PC-9 (cell line): ENCODE measurements around the gene PRKCA. TPM values are rescaled to one million over a fixed set of nuclear protein-coding genes. Genes with fewer than 3 reads are reported as not detected.

Experiments used
- BruUV-seq: library from RNA; stranded (reverse); fragments of 400-500 nt; replicated peaks from 2 replicates; lab custom pipeline; 2021; lab: Mats Ljungman, UMichigan
- CTCF ChIA-PET: fragments of 300-600 bp; sonication (Branson Sonifier 250); formaldehyde crosslinking; loops from one replicate; lab custom pipeline; 2022; ENCODE audit warnings: antibody characterized with exemption; lab: Charles Lee
- POLR2A ChIA-PET: fragments of 300-600 bp; sonication (Branson Sonifier 250); formaldehyde crosslinking; loops from one replicate; lab custom pipeline; 2022; ENCODE audit warnings: antibody characterized with exemption; ENCODE audit not compliant: unreplicated experiment; lab: Charles Lee
- DNase-seq, 2 experiments: peaks; one replicate each; pipeline versions ENCODE4 v3.0.0 to v3.0.0-alpha.2; 2015 to 2022; ENCODE audit warnings: mixed read lengths in 1 of 2
- H2AFZ ChIP-seq: fragments of 200-600 bp; sonication (generic); 2 replicates; pipeline ENCODE4 v1.8.1; 2017; ENCODE audit warnings: antibody characterized with exemption
- H3F3A ChIP-seq: fragments of 200-600 bp; sonication (generic); 2 replicates; pipeline ENCODE4 v1.8.1; 2017; ENCODE audit warnings: antibody characterized with exemption, mild to moderate bottlenecking, low read depth; ENCODE audit not compliant: insufficient read depth
- H3K27ac ChIP-seq: fragments of 200-600 bp; sonication (generic); 2 replicates; pipeline ENCODE4 v1.6.1; 2016; ENCODE audit warnings: mixed run types
- H3K27me3 ChIP-seq: fragments of 200-600 bp; sonication (generic); 2 replicates; pipeline ENCODE4 v1.6.1; 2016; ENCODE audit warnings: low read depth, mixed run types; ENCODE audit not compliant: insufficient read depth
- H3K36me3 ChIP-seq: fragments of 200-600 bp; sonication (generic); 2 replicates; pipeline ENCODE4 v1.6.1; 2016; ENCODE audit warnings: low read depth, mixed run types
- H3K4me1 ChIP-seq: fragments of 200-600 bp; sonication (generic); replicated peaks from 2 replicates; pipeline ENCODE4 v1.6.1; 2016; ENCODE audit warnings: mixed run types; ENCODE audit not compliant: insufficient read depth
- H3K4me2 ChIP-seq: fragments of 200-600 bp; sonication (generic); 2 replicates; pipeline ENCODE4 v1.6.1; 2017; ENCODE audit warnings: mixed run types
- H3K4me3 ChIP-seq: fragments of 200-600 bp; sonication (generic); 2 replicates; pipeline ENCODE4 v1.6.1; 2016; ENCODE audit warnings: mixed run types
- H3K79me2 ChIP-seq: fragments of 200-600 bp; sonication (generic); 2 replicates; pipeline ENCODE4 v1.6.1; 2017; ENCODE audit warnings: low read depth, mixed run types
- H3K9me2 ChIP-seq: fragments of 200-600 bp; sonication (generic); 2 replicates; pipeline ENCODE4 v1.8.1; 2017; ENCODE audit warnings: mild to moderate bottlenecking; ENCODE audit not compliant: insufficient read depth
- H3K9me3 ChIP-seq: fragments of 200-600 bp; sonication (generic); 2 replicates; pipeline ENCODE4 v1.8.1; 2016; ENCODE audit warnings: low read depth; ENCODE audit not compliant: insufficient read depth
- H4K20me1 ChIP-seq: fragments of 200-600 bp; sonication (generic); 2 replicates; pipeline ENCODE4 v1.8.1; 2017; ENCODE audit not compliant: insufficient read depth
- CTCF ChIP-seq: fragments of 200-600 bp; sonication (generic); conservative IDR thresholded peaks from 2 replicates; pipeline ENCODE4 v1.6.1; 2017; ENCODE audit warnings: mixed run types, antibody characterized with exemption, mild to moderate bottlenecking, moderate library complexity
- EZH2 ChIP-seq: fragments of 200-600 bp; sonication (generic); IDR thresholded peaks from 2 replicates; pipeline ENCODE4 v1.8.0; 2017; ENCODE audit warnings: antibody characterized with exemption, low read depth
- intact Hi-C: fragments of 100-400 bp; cut with micrococcal nuclease; formaldehyde crosslinking; loops from one replicate; pipeline ENCODE4 v1.10.0; 2022; ENCODE audit not compliant: unreplicated experiment
- total RNA-seq: library from RNA; stranded (reverse); gene quantifications from 2 replicates; pipeline ENCODE4 v1.2.3, GENCODE V29; 2021

The PRKCA gene
- total RNA-seq, 1 experiment from 2014 or later = 23.1 TPM

DNA sequence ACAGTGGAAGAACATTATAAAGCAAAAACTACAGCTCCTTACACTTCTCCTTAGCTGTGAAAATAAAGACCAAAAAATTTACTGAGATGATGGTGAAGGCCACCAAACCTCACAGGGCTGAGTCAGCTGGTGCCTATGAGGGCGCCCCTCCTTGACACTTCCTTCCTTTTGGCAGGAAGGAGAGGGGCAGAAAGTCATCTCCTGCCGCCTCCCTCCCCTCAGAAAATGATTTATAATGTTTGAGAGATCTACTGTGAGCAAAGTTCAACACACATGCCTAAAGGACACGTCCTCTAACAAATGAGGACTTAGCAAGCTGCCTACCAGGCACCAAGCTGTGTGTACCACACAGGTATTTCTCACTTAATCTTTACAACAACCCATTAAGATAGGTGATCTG, 245.7 kb downstream of the PRKCA start:
- ChIA-PET POLR2A (no interaction called here), CTCF (interaction anchor here (0.6 kb wide), 1 partner anchor 25 kb away, joined by 4 read pairs; no protein-coding TSS in a partner anchor)
- Histone ChIP-seq H3K79me2 (peaks cover 20% of the 10 kb centered on the region), H3K27ac (0 out of 2 replicates have a peak overlapping the region, but pooled peaks have one; percentile 27), H3K4me3 (no peak overlapping the region), H3F3A (peaks cover 20% of the 10 kb centered on the region; the same call in 1 of the 2 replicates), H3K9me2 (no peaks in the 10 kb centered on the region), H3K27me3 (no peaks in the 10 kb centered on the region), H3K4me1 (peaks cover 59% of the 10 kb centered on the region), H3K4me2 (peak overlapping the region; percentile 13; the same call in 1 of the 2 replicates), H4K20me1 (no peaks in the 10 kb centered on the region), H2AFZ (no peak overlapping the region), H3K36me3 (0 out of 2 replicates have a peak, but pooled peaks cover 5% of the 10 kb centered on the region), H3K9me3 (peaks cover 8% of the 10 kb centered on the region; the same call in 1 of the 2 replicates)
- no peak for TF ChIP-seq EZH2
- no peak for TF ChIP-seq CTCF
- no peak for DNase-seq
- BruUV-seq = no TSS peak
- intact Hi-C loops = loop anchor here (5.0 to 10.0 kb wide), 2 partner anchors 114 to 163 kb away; no protein-coding TSS in a partner anchor

GRCh38 chr17:66548659-66549310, 246.4 kb downstream of the PRKCA start:
- H3K27me3 ChIP-seq = no peaks in the 10 kb centered on the region
- no peaks in the 10 kb centered on the region for H4K20me1 ChIP-seq
- intact Hi-C loops = loop anchor here (5.0 to 10.0 kb wide), 2 partner anchors 114 to 164 kb away; no protein-coding TSS in a partner anchor
- BruUV-seq = no TSS peak
- CTCF ChIA-PET = no interaction called here
- DNase-seq = no peak
- TF ChIP-seq EZH2 = no peak
- TF ChIP-seq CTCF = no peak
- peaks cover 20% of the 10 kb centered on the region; the same call in 1 of the 2 replicates for H3F3A ChIP-seq
- no peak overlapping the region for H3K4me3 ChIP-seq
- H3K9me3 ChIP-seq = peaks cover 8% of the 10 kb centered on the region; the same call in 1 of the 2 replicates
- H3K4me1 ChIP-seq = peaks cover 55% of the 10 kb centered on the region
- peak overlapping the region; percentile 12; the same call in 1 of the 2 replicates for H3K27ac ChIP-seq
- peaks cover 20% of the 10 kb centered on the region for H3K79me2 ChIP-seq
- H3K36me3 ChIP-seq = 0 out of 2 replicates have a peak, but pooled peaks cover 5% of the 10 kb centered on the region
- no peaks in the 10 kb centered on the region for H3K9me2 ChIP-seq
- POLR2A ChIA-PET = interaction anchor here (0.6 kb wide), 2 partner anchors 16 to 92 kb away, joined by 4 to 11 read pairs; no protein-coding TSS in a partner anchor
- 0 out of 2 replicates have a peak overlapping the region, but pooled peaks have one; percentile 13 for H3K4me2 ChIP-seq
- H2AFZ ChIP-seq = no peak overlapping the region

GRCh38 chr17:66549311-66549704, 246.9 kb downstream of the PRKCA start:
- peaks cover 20% of the 10 kb centered on the region; the same call in 1 of the 2 replicates for H3F3A ChIP-seq
- no peak overlapping the region for H3K4me3 ChIP-seq
- POLR2A ChIA-PET = interaction anchor here (0.6 kb wide), 1 partner anchor 16 kb away, joined by 4 read pairs; no protein-coding TSS in a partner anchor
- CTCF ChIA-PET = no interaction called here
- peak overlapping the region; percentile 21 for H3K4me2 ChIP-seq
- H3K9me2 ChIP-seq = no peaks in the 10 kb centered on the region
- H3K27me3 ChIP-seq = no peaks in the 10 kb centered on the region
- H4K20me1 ChIP-seq = no peaks in the 10 kb centered on the region
- intact Hi-C loops = loop anchor here (5.0 to 10.0 kb wide), 2 partner anchors 113 to 165 kb away; no protein-coding TSS in a partner anchor
- peak overlapping the region; percentile 12; the same call in 1 of the 2 replicates for H3K27ac ChIP-seq
- BruUV-seq = no TSS peak
- TF ChIP-seq EZH2 (no peak), CTCF (no peak)
- H2AFZ ChIP-seq = no peak overlapping the region
- no peak for DNase-seq
- H3K9me3 ChIP-seq = peaks cover 8% of the 10 kb centered on the region; the same call in 1 of the 2 replicates
- H3K36me3 ChIP-seq = 0 out of 2 replicates have a peak, but pooled peaks cover 5% of the 10 kb centered on the region
- H3K4me1 ChIP-seq = peaks cover 55% of the 10 kb centered on the region
- peaks cover 20% of the 10 kb centered on the region for H3K79me2 ChIP-seq
